Measurements from ENCODE around the gene NYAP1. TPM values are rescaled to one million over a fixed set of nuclear protein-coding genes. Genes with fewer than 3 reads are reported as not detected.
"Not testable (repeated sequence)": the region's sequence is repeated elsewhere in the genome, so short reads cannot be mapped to it uniquely, and the experiment has no call there.

Gene NYAP1
- total RNA-seq, 1 donor from 2014 or later = 5.2 TPM

- Mint-ChIP-seq H3K4me3 (no peak overlapping the region), H3K4me1 (peaks cover 5% of the 10 kb centered on the region), H3K27me3 (ENCODE audit: low read depth) (no peaks in the 10 kb centered on the region), H3K9me3 (no peaks in the 10 kb centered on the region), H3K36me3 (ENCODE audit: low read depth) (no peaks in the 10 kb centered on the region), H3K27ac (ENCODE audit: unreplicated experiment) (no peak overlapping the region)
- no peak for TF ChIP-seq CTCF (conservative IDR thresholded peaks at IDR 0.05)
- no peak for DNase-seq (ENCODE audit: low read depth, low spot score)
Measured at GRCh38 chr7:100517305-100517704, 33.6 kb downstream of the NYAP1 start.

DNA sequence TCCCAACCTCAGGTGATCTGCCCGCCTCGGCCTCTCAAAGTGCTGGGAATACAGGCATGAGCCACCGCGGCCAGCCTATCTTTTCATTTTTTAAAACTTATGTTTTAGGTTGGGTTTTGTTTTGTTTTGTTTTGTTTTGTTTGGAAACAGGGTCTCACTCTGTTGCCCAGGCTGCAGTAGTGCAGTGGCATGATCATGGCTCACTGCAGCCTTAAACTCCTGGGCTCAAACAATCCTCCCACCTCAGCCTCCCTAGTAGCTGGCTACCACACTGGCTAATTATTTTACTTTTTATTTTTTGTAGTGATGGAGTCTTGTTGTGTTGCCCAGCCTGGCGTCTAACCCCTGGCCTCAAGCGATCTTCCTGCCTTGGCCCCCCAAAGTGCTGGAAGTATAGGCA, 35.9 kb downstream of the NYAP1 start:
- Mint-ChIP-seq H3K4me3 (no peak overlapping the region), H3K27ac (ENCODE audit: unreplicated experiment) (no peak overlapping the region), H3K4me1 (peaks cover 5% of the 10 kb centered on the region), H3K27me3 (ENCODE audit: low read depth) (no peaks in the 10 kb centered on the region), H3K36me3 (ENCODE audit: low read depth) (no peaks in the 10 kb centered on the region), H3K9me3 (no peaks in the 10 kb centered on the region)
- no peak for DNase-seq (ENCODE audit: low read depth, low spot score)
- no peak for TF ChIP-seq CTCF (conservative IDR thresholded peaks at IDR 0.05)

GRCh38 chr7:100520138-100520537, 36.4 kb downstream of the NYAP1 start:
- no peaks in the 10 kb centered on the region for H3K9me3 Mint-ChIP-seq
- no peak overlapping the region for H3K27ac Mint-ChIP-seq (ENCODE audit: unreplicated experiment)
- H3K27me3 Mint-ChIP-seq (ENCODE audit: low read depth) = no peaks in the 10 kb centered on the region
- no peak for DNase-seq (ENCODE audit: low read depth, low spot score)
- peaks cover 2% of the 10 kb centered on the region for H3K4me1 Mint-ChIP-seq
- peaks cover under 1% of the 10 kb centered on the region for H3K36me3 Mint-ChIP-seq (ENCODE audit: low read depth)
- TF ChIP-seq CTCF (conservative IDR thresholded peaks at IDR 0.05) = no peak
- H3K4me3 Mint-ChIP-seq = no peak overlapping the region

GRCh38 chr7:100521076-100521475, 37.3 kb downstream of the NYAP1 start:
- DNase-seq (ENCODE audit: low read depth, low spot score) = no peak
- H3K27ac Mint-ChIP-seq (ENCODE audit: unreplicated experiment) = no peak overlapping the region
- no peaks in the 10 kb centered on the region for H3K27me3 Mint-ChIP-seq (ENCODE audit: low read depth)
- H3K9me3 Mint-ChIP-seq = no peaks in the 10 kb centered on the region
- peaks cover 3% of the 10 kb centered on the region for H3K36me3 Mint-ChIP-seq (ENCODE audit: low read depth)
- no peaks in the 10 kb centered on the region for H3K4me1 Mint-ChIP-seq
- no peak overlapping the region for H3K4me3 Mint-ChIP-seq
- TF ChIP-seq CTCF (conservative IDR thresholded peaks at IDR 0.05) = no peak

DNA sequence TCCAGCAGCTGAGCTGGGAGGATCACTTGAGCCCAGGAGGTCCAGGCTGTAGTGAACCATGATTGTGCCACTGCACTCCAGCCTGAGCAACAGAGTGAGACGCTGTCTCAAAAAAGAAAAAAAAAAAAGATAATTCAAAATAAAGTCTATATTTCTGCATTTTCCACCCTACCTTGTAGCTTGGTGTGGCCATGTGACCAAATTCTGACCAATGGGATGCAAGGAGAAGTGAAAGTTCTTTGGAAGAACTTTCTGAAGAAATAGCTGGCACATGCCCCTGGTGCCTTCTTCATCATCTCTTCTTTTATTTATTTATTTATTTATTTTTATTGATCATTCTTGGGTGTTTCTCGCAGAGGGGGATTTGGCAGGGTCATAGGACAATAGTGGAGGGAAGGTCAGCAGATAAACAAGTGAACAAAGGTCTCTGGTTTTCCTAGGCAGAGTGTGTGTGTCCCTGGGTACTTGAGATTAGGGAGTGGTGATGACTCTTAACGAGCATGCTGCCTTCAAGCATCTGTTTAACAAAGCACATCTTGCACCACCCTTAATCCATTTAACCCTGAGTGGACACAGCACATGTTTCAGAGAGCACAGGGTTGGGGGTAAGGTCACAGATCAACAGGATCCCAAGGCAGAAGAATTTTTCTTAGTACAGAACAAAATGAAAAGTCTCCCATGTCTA, 38.3 kb downstream of the NYAP1 start:
- not testable (repeated sequence) for DNase-seq (ENCODE audit: low read depth, low spot score); H3K9me3 Mint-ChIP-seq; H3K27me3 Mint-ChIP-seq (ENCODE audit: low read depth); H3K4me3 Mint-ChIP-seq; H3K4me1 Mint-ChIP-seq; H3K27ac Mint-ChIP-seq (ENCODE audit: unreplicated experiment); H3K36me3 Mint-ChIP-seq (ENCODE audit: low read depth)

- not testable (repeated sequence) for H3K36me3 Mint-ChIP-seq (ENCODE audit: low read depth); H3K4me1 Mint-ChIP-seq; H3K9me3 Mint-ChIP-seq; H3K4me3 Mint-ChIP-seq; H3K27ac Mint-ChIP-seq (ENCODE audit: unreplicated experiment); DNase-seq (ENCODE audit: low read depth, low spot score); H3K27me3 Mint-ChIP-seq (ENCODE audit: low read depth)
Measured at GRCh38 chr7:100523192-100523591, 39.5 kb downstream of the NYAP1 start.

- not testable (repeated sequence) for H3K4me3 Mint-ChIP-seq; H3K4me1 Mint-ChIP-seq; H3K27ac Mint-ChIP-seq (ENCODE audit: unreplicated experiment); H3K36me3 Mint-ChIP-seq (ENCODE audit: low read depth); H3K9me3 Mint-ChIP-seq; DNase-seq (ENCODE audit: low read depth, low spot score); H3K27me3 Mint-ChIP-seq (ENCODE audit: low read depth)
Measured at GRCh38 chr7:100528108-100528866, 44.6 kb downstream of the NYAP1 start.

Data from neural crest cell (in vitro differentiated cells).